ENCODE measurements around the gene LRCH3. TPM values are rescaled to one million over a fixed set of nuclear protein-coding genes. Genes with fewer than 3 reads are reported as not detected.

LRCH3 gene
- total and polyA plus RNA-seq, 8 donors, result 5.4 to 26.1 (median 13.9) TPM

GRCh38 chr3:197801891-197802778 lies 11.1 kb downstream of the LRCH3 start:
- 51 to 58% methylated on average over 8 of the region's 8 CpGs for WGBS, 2 donors
- ATAC-seq (peak in 3 of 4 donors; percentile 46 to 55 (median 51)), DNase-seq (no peak), FAIRE-seq (no peak)
- TF ChIP-seq, protein P1, sequence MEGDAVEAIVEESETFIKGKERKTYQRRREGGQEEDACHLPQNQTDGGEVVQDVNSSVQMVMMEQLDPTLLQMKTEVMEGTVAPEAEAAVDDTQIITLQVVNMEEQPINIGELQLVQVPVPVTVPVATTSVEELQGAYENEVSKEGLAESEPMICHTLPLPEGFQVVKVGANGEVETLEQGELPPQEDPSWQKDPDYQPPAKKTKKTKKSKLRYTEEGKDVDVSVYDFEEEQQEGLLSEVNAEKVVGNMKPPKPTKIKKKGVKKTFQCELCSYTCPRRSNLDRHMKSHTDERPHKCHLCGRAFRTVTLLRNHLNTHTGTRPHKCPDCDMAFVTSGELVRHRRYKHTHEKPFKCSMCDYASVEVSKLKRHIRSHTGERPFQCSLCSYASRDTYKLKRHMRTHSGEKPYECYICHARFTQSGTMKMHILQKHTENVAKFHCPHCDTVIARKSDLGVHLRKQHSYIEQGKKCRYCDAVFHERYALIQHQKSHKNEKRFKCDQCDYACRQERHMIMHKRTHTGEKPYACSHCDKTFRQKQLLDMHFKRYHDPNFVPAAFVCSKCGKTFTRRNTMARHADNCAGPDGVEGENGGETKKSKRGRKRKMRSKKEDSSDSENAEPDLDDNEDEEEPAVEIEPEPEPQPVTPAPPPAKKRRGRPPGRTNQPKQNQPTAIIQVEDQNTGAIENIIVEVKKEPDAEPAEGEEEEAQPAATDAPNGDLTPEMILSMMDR (IDR thresholded peaks at IDR 0.05), result no peak
- no peak overlapping the region for H3K27ac ChIP-seq
- intact Hi-C loops (cut with DNase I), result no loop called here
- H3K9me3 ChIP-seq, result no peaks in the 10 kb centered on the region
- H3K4me1 ChIP-seq, result no peaks in the 10 kb centered on the region
- no peak overlapping the region for H3K4me3 ChIP-seq
- no peaks in the 10 kb centered on the region for H3K27me3 ChIP-seq
- no peaks in the 10 kb centered on the region for H3K36me3 ChIP-seq

DNA sequence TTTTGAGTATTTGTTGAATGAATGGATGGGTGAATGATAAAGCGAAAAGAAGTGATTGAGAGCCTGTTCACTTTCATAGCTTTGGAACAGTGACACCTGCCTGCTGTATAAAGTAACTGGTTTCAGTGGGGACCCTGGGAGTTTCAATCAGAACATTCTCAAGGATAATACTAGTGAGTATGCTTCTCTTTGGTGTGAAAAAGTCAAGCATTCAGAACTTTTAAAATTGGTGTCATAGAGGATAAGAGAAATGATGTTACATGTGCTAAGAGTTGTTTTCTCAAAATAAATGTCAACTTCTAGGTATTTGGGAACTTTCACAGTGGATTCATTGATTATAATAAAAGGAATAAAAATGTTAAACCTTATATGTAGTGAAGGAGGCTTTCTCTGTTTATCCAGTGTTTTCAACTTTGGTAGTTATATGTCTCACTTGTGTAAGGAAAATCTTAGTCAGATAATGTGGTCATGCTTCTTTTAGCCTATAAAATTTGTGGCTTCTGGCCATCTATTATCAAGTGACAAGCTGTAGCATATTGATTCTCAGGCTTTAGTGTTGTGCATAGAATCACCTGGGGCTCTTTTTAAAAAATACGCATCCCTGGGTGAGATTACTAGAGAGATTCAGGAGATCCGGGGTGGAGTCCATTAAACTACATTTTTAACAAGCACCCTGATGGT lies 11.9 kb downstream of the LRCH3 start:
- WGBS, 2 donors, result 64 to 68% methylated on average over 3 of the region's 3 CpGs
- no peak for DNase-seq
- intact Hi-C loops (cut with DNase I), result no loop called here
- H3K4me3 ChIP-seq, result no peak overlapping the region
- H3K27me3 ChIP-seq, result no peaks in the 10 kb centered on the region
- H3K27ac ChIP-seq, result no peak overlapping the region
- ATAC-seq, result peak in 3 of 4 donors; percentile 41 to 54 (median 45)
- TF ChIP-seq, protein P1 (IDR thresholded peaks at IDR 0.05), result no peak
- no peaks in the 10 kb centered on the region for H3K9me3 ChIP-seq
- no peaks in the 10 kb centered on the region for H3K4me1 ChIP-seq
- no peak for FAIRE-seq
- no peaks in the 10 kb centered on the region for H3K36me3 ChIP-seq

DNA sequence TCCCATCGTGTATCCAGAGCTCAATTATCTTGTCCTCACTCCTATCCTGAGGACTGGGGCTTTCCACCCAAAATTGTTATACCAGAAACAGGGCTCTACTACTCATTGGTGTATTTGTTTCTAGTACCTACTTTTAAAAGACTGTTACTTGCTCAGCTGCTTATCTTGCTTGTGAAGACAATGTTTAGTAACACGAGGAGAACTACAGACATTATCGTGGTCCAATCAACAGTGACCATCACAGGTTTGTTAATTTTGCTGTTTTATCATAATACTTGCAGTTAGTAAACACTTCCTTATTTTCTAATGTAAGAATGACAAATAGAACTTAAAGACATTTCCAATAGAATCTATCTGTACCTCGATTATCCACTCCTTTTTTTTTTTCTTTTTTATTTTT lies 13.5 kb downstream of the LRCH3 start:
- TF ChIP-seq, protein P1 (IDR thresholded peaks at IDR 0.05), result no peak

DNA sequence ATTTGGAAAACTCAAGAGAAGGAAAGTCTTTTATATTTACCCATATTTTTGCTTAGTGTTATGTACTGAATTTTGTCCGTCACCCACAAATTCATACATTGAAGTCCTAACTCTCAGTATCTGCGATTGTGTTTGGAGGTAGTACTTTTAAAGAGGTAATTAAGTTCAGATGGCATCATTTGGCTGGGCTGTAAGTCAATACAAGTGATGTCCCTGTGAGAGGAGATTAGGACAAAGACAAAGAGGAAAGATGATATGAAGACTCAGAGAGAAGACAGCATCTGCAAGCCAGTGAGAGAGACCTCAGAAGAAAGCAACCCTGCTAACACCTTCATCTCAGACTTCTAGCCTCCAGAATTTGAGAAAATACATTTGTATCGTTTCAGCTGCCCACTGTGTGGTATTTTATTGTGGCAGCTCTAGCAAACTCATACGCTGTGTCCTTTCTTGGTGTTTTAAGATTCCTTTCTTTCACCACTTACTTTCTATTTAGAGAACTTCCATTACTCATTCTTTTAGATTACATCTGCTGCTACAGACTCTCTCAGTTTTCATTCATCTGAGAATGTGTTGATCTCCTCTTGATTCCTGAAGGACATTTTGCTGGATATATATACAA lies 17.0 kb downstream of the LRCH3 start:
- Histone ChIP-seq H3K27ac (no peak overlapping the region), H3K4me1 (no peaks in the 10 kb centered on the region)

More for the DNA sequence above, 13.5 kb downstream of the LRCH3 start:
- Histone ChIP-seq H3K27me3 (no peaks in the 10 kb centered on the region), H3K4me3 (no peak overlapping the region), H3K9me3 (no peaks in the 10 kb centered on the region), H3K36me3 (no peaks in the 10 kb centered on the region), H3K4me1 (no peaks in the 10 kb centered on the region), H3K27ac (no peak overlapping the region)
- ATAC-seq, result no peak
- FAIRE-seq, result no peak
- intact Hi-C loops (cut with DNase I), result no loop called here
- 57 to 71% methylated on average over 4 of the region's 4 CpGs for WGBS, 2 donors
- DNase-seq, result no peak

More for the DNA sequence above, 17.0 kb downstream of the LRCH3 start:
- ATAC-seq (no peak), DNase-seq (no peak), FAIRE-seq (no peak)
- intact Hi-C loops (cut with DNase I), result no loop called here
- Histone ChIP-seq H3K4me3 (no peak overlapping the region), H3K36me3 (no peaks in the 10 kb centered on the region), H3K9me3 (no peaks in the 10 kb centered on the region), H3K27me3 (no peaks in the 10 kb centered on the region)
- WGBS, 2 donors, result 85 to 92% methylated on average over 4 of the region's 4 CpGs
- TF ChIP-seq, protein P1 (IDR thresholded peaks at IDR 0.05), result no peak
